ENCODE results near the gene CSKMT.
"Not testable (repeated sequence)": the region's sequence is repeated elsewhere in the genome, so short reads cannot be mapped to it uniquely, and the experiment has no call there.

The CSKMT gene

GRCh38 chr11:62689421-62690183 lies 24.5 kb downstream of the CSKMT start, which contains the start of gene LRRN4CL:
Gene LRRN4CL (minus strand): TSS chr11:62689530. CDS start chr11:62688508, 1,022 bp downstream.
- peak in 1 of 2 donors; percentile 46 for DNase-seq

GRCh38 chr11:62693624-62694023 lies 28.5 kb downstream of the CSKMT start:
- DNase-seq, result not testable (repeated sequence)

- peak; percentile 41 to 71 for DNase-seq
These were observed 29.5 kb downstream of the CSKMT start for GRCh38 chr11:62694455-62695167.

GRCh38 chr11:62702246-62702645 lies 37.1 kb downstream of the CSKMT start:
- no peak for DNase-seq

- not testable (repeated sequence) for DNase-seq
These were observed 38.8 kb downstream of the CSKMT start for GRCh38 chr11:62703921-62704320.

- DNase-seq, result no peak
These were observed 40.3 kb downstream of the CSKMT start for GRCh38 chr11:62705413-62705812.

GRCh38 chr11:62705880-62706849 lies 41.1 kb downstream of the CSKMT start:
- peak; percentile 92 to 95 for DNase-seq

GRCh38 chr11:62706850-62707247 lies 41.7 kb downstream of the CSKMT start:
- DNase-seq, result no peak

- peak; percentile 61 to 84 for DNase-seq
These were observed 42.3 kb downstream of the CSKMT start, which contains the start of the genes BSCL2 and GNG3 for GRCh38 chr11:62707277-62707861. Gene BSCL2 (minus strand): TSS chr11:62707424. CDS start chr11:62707195, 229 bp downstream. Gene GNG3 (plus strand): TSS chr11:62707676. CDS start chr11:62708296, 620 bp downstream.

- DNase-seq, result no peak
These were observed 43.3 kb downstream of the CSKMT start for GRCh38 chr11:62708392-62708791.

GRCh38 chr11:62708793-62709192 lies 43.7 kb downstream of the CSKMT start:
- DNase-seq, result no peak

GRCh38 chr11:62709247-62710000 lies 44.3 kb downstream of the CSKMT start:
- DNase-seq, result peak; percentile 95 to 99

GRCh38 chr11:62710001-62710345 lies 44.9 kb downstream of the CSKMT start:
- DNase-seq, result no peak

- no peak for DNase-seq
These were observed 47.2 kb downstream of the CSKMT start for GRCh38 chr11:62712276-62712812.

GRCh38 chr11:62712861-62713260 lies 47.7 kb downstream of the CSKMT start:
- no peak for DNase-seq

GRCh38 chr11:62713343-62713742 lies 48.2 kb downstream of the CSKMT start:
- no peak for DNase-seq

GRCh38 chr11:62715150-62716130 lies 50.3 kb downstream of the CSKMT start:
- DNase-seq, result no peak

- no peak for DNase-seq
These were observed 51.1 kb downstream of the CSKMT start for GRCh38 chr11:62716206-62716605.

- no peak for DNase-seq
These were observed 51.7 kb downstream of the CSKMT start for GRCh38 chr11:62716816-62717215.

Data from hippocampal formation (tissue), 2 donors.